Measurements from ENCODE around the gene AKAP6.

Gene AKAP6

DNA sequence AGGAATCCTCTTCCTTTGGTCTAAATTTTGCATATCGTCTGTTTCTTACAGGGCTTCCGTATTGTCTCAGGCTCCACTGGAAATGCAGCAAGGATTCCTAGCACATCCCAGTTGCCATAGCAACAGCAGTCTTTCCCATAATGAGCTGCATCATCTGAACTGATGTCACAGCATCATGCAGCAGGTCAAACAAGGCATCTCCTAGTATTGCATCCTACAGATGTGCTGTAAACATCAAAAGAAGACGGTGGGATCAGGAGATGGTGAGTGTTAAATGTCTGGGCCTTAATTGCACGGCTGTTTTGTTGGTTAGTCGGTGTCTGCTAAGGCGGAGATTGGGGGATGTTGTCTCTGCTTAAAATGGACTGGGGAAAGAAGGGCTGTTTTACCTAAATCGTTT is at the start of gene AKAP6:
Gene AKAP6 (plus strand): TSS at position 153 of the 400 bp plus-strand sequence. CDS start 104,196 bp downstream, outside the sequence.
- no peak for DNase-seq

DNA sequence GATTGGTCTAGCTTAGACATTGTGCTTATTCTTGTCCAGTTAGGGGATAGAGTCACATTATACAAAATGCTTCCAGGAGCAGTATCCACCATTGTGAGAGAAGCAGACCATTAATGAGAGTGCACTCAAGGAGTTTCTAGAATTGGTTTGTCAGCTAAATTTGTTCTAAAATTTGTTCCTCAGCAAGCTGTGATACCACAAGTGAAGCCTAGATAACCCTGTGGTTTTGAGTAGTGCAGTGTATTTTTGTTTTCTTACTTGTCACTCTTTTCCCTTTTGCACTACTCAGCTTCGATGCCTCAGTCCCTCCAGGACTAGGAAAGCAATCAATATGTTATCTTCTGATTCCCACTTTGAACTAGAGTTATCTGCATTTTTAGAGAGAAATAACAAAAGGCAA is 42.5 kb upstream of the AKAP6 start:
- no peak for DNase-seq

DNA sequence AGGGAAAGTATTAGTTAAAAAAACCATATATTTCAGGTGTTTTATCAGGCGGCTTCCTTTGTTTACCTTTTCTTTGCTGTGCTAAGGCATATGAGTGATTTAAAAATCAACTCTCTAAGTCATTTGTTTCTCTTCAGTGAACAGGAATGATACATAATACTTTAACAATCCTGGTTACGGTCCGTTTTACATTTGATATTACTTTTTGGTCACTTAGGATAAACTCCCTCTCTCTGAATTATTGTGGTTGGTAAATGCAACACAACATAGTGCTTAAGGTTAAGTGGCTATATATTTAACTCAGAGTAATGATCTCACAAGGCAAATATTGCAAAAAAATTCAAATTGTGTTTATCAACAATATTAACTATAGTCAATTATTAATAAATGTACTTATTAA is 32.7 kb upstream of the AKAP6 start:
- DNase-seq, result no peak

DNA sequence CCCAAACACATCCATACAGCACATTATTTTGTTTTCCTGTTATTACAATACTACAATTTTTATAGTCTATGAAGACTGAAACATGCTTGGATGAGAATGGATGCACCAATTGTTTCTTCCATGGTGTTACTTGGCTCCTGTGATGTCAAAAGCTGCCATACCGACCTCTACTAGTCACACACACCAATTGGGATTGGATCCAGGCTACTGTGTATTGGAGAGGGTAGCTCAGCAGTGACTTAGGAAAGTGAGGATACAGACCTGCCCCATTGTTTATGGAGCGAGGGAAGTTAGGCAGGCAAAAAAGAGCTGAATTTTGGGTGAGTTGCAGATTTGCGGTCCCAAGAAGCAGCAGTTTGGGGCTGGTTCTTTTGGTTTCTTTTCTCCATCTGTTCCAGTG is 30.8 kb upstream of the AKAP6 start:
- no peak for DNase-seq

DNA sequence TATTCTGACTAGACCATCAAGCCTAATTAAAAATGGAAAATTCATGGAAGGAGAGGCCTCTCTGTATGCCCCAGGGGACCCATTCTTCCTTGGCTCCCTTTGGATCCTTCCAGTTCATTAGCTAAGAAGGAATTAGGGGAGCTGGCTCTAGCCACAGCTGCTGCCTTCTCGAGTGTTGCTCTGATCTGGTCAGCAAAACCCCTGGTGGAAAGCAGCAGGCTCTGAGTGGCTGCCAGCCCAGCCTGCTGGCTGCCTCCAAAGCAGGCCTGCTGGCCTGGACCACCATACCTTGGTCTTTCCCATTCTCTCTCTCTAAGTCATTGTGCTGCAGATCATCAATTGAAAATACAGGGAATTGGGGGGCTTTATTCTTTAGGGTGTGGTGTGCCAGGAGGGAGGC is 29.0 kb upstream of the AKAP6 start:
- no peak for DNase-seq

DNA sequence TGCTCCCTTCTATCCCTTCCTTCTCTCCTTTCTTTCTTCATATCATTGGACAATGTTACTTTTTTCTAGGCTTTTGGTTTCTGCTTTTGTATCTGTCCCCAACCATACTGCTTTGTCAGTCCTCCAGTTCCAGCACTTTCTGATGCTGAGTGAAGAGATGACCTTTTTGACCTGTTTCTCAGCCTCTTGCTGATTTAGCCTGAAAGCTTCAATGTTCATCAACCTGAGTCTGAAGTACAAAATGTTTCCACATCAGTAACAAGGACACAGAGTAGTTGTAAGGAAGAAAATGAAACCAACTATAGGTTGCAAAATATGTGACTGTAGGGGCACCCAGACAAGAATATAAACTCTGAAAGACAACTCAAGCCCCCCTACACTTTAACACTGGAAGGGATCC is 25.2 kb upstream of the AKAP6 start:
- DNase-seq, result no peak

- DNase-seq, result no peak
Observed at GRCh38 chr14:32304296-32304695, 24.8 kb upstream of the AKAP6 start.

DNA sequence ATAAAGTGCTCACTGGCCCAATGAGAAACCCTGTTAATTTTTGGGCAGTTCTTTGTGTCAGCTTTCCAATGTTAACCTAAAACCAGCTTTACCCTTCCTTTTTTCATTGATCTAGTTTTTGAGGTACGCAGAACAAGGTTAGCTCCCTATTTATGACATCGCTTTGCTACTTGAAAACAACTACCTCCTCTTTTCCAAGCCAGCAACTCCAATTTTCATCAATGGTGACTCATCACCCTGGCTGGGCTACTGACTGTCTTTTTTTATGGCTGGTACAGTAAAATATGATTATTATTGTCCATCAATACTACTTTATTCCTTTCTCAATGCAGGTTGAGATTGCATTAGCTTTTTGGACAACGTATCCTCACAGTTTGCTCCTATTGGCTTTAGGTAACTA is 22.5 kb upstream of the AKAP6 start:
- no peak for DNase-seq

DNA sequence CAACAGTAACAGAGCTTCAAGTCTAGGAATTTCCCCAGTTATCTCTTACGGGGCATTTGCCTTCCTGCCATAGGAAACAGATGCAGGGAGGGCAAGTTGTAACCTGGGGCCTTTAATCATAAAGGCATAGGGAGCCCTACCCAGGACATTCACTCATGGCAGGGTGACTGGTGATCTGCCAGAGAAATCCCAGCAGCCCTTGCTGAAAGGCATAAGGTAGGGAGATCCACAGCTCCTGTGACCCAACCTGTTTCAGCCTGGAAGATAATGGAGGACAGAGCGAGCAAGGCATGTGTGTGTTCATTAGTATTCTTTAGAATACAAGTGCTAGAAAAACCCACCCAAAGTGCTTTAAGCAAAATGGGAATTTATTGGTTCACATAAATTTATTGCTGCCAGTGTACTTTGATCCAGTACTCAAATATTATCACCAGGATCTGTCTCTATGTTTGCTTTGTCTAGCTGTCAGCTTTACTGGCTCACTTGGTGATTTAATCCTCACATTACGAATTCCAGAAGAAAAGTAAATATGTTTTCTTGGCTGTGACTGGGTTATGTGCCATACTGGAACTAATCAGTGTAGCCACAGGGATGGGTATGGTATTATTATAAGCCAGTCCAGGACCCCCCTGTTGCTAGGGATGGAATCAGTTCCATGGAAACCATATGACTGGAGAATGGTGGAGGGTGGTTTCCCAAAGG is 21.1 kb upstream of the AKAP6 start:
- DNase-seq, result no peak

GRCh38 chr14:32310876-32311275 is 18.2 kb upstream of the AKAP6 start:
- no peak for DNase-seq

- no peak for DNase-seq
Observed at GRCh38 chr14:32311294-32312009, 17.6 kb upstream of the AKAP6 start.

- DNase-seq, result no peak
Observed at GRCh38 chr14:32312010-32312331, 17.1 kb upstream of the AKAP6 start.

DNA sequence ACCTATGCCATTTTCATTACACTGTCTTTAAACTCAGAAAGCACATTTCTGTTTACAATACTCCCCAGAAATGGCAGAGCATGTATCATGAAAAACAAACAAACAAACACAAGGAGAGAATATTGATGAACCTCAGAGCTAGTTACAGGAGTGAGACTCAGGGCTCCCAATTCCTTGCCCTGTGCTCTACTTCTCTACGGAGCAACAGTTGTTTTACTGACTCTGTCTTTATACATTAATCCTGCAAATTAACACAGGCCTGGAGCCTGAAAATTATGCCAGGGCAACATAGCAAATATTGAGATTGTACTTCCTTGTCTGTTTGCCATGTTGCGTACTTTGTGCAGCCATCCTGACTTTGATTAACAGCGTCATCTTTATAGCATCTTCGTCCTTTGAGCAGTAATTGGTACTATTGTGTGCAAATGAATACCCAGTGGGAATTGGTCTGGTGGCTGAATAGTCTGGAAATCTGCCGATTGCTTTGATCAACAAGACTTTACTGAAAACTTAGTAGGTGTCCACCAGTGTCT is 15.2 kb upstream of the AKAP6 start:
- DNase-seq, result no peak

GRCh38 chr14:32318087-32318795 is 10.9 kb upstream of the AKAP6 start:
- no peak for DNase-seq

- DNase-seq, result no peak
Observed at GRCh38 chr14:32319368-32320049, 9.6 kb upstream of the AKAP6 start.

GRCh38 chr14:32324601-32325000 is 4.5 kb upstream of the AKAP6 start:
- DNase-seq, result no peak

GRCh38 chr14:32327255-32327961 is 1.7 kb upstream of the AKAP6 start:
- DNase-seq, result no peak

- DNase-seq, result no peak
Observed at GRCh38 chr14:32329690-32330285, 690 bp downstream of the AKAP6 start.

GRCh38 chr14:32330351-32331111 is 1.4 kb downstream of the AKAP6 start:
- DNase-seq, result no peak

DNA sequence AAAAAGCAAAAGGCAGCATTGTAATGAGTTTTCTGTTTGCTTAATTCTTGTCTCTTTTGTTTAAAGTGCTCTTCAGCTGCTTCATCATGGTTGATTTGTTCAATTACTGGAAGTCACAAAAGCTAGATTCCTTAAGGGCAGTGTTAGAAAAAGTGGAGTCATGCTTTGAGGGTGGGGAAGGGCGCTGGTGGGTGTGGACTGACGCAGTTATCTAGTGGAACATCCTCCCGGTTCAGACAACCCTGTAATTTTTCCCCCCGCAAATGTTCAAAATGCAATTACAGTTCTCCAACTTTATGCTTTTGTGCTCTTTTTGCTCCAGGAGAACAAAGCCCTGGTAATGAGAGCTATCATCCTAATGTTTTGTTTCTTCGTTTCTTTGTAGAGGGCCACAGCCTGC is 2.1 kb downstream of the AKAP6 start:
- no peak for DNase-seq

Data from activated T-cell treated with anti-CD3 and anti-CD28 coated beads, Interleukin-2, amount 50 U/mL, for 48 hours (primary cell).